WTC11 (cell line): Measurements from ENCODE around the gene CPT1A. TPM values are rescaled to one million over a fixed set of nuclear protein-coding genes. Genes with fewer than 3 reads are reported as not detected.

ENCODE experiments used
- ATAC-seq: fragments of 200-7000 bp; cut with Tn5 transposase; 2 replicates; pipeline ENCODE4 v1.10.0; 2021; ENCODE audit warnings: mild to moderate bottlenecking, moderate library complexity
- CTCF ChIA-PET: fragments of 300-600 bp; sonication (Branson Sonifier 250); formaldehyde crosslinking; loops from one replicate; lab custom pipeline; 2021; ENCODE audit warnings: antibody characterized with exemption; lab: Charles Lee
- POLR2A ChIA-PET: fragments of 350-600 bp; sonication (Branson Sonifier 250); formaldehyde crosslinking; loops from one replicate; lab custom pipeline; 2021; ENCODE audit warnings: antibody characterized with exemption; lab: Charles Lee
- DNase-seq: peaks from one replicate; pipeline ENCODE4 v3.0.0; 2021; ENCODE audit warnings: low spot score
- H3K27ac Mint-ChIP-seq: 2 replicates; pipeline ENCODE4 v1.8.0; 2021; ENCODE audit warnings: mixed read lengths
- H3K27me3 Mint-ChIP-seq: 2 replicates; pipeline ENCODE4 v1.8.0; 2021; ENCODE audit warnings: low read depth, mild to moderate bottlenecking, moderate library complexity, mixed read lengths
- H3K36me3 Mint-ChIP-seq: 2 replicates; pipeline ENCODE4 v1.8.0; 2021; ENCODE audit warnings: mixed read lengths
- H3K4me1 Mint-ChIP-seq: 2 replicates; pipeline ENCODE4 v1.8.0; 2022; ENCODE audit warnings: mixed read lengths
- H3K4me3 Mint-ChIP-seq: 2 replicates; pipeline ENCODE4 v1.8.0; 2021; ENCODE audit warnings: mild to moderate bottlenecking, moderate library complexity, mixed read lengths
- H3K9me3 Mint-ChIP-seq: 2 replicates; pipeline ENCODE4 v1.8.0; 2021; ENCODE audit warnings: mixed read lengths
- AFF4 ChIP-seq: sonication (generic); formaldehyde crosslinking; IDR thresholded peaks from 2 replicates; pipeline ENCODE4 v1.8.1; 2023; ENCODE audit warnings: mild to moderate bottlenecking, missing genetic modification reagents, borderline replicate concordance
- ATF3 ChIP-seq: sonication (generic); formaldehyde crosslinking; conservative IDR thresholded peaks from 2 replicates; pipeline ENCODE4 v1.8.1; 2022; ENCODE audit warnings: mild to moderate bottlenecking, missing genetic modification reagents
- CBFB ChIP-seq: sonication (generic); formaldehyde crosslinking; IDR thresholded peaks from 2 replicates; pipeline ENCODE4 v1.8.1; 2022; ENCODE audit warnings: mild to moderate bottlenecking, low read depth, missing genetic modification reagents
- CREM ChIP-seq: sonication (generic); formaldehyde crosslinking; IDR thresholded peaks from 2 replicates; pipeline ENCODE4 v1.8.1; 2022; ENCODE audit warnings: mild to moderate bottlenecking, missing genetic modification reagents, moderate library complexity
- CTCF ChIP-seq: fragments of 200-600 bp; IDR thresholded peaks from 2 replicates; pipeline ENCODE4 v1.8.0; 2022; ENCODE audit warnings: antibody characterized with exemption
- E2F4 ChIP-seq: sonication (generic); formaldehyde crosslinking; IDR thresholded peaks from 2 replicates; pipeline ENCODE4 v1.8.1; 2022; ENCODE audit warnings: low read depth, mild to moderate bottlenecking, moderate library complexity, missing genetic modification reagents, borderline replicate concordance
- ELF4 ChIP-seq: sonication (generic); formaldehyde crosslinking; IDR thresholded peaks from 2 replicates; pipeline ENCODE4 v1.8.1; 2022; ENCODE audit warnings: low read depth, mild to moderate bottlenecking, moderate library complexity, missing genetic modification reagents
- ESRRA ChIP-seq: sonication (generic); formaldehyde crosslinking; IDR thresholded peaks from 2 replicates; pipeline ENCODE4 v1.8.1; 2022; ENCODE audit warnings: mild to moderate bottlenecking, missing genetic modification reagents, borderline replicate concordance
- FOXJ3 ChIP-seq: sonication (generic); formaldehyde crosslinking; IDR thresholded peaks from 2 replicates; pipeline ENCODE4 v1.9.0; 2021; ENCODE audit warnings: missing genetic modification reagents, mild to moderate bottlenecking, borderline replicate concordance
- GRHL2 ChIP-seq: fragments of 250-450 bp; sonication (Bioruptor Pico); IDR thresholded peaks from 2 replicates; pipeline ENCODE4 v1.8.0; 2022; ENCODE audit warnings: mild to moderate bottlenecking, moderate library complexity; ENCODE audit not compliant: insufficient replicate concordance, severe bottlenecking
- HMGXB4 ChIP-seq: sonication (generic); formaldehyde crosslinking; IDR thresholded peaks from 2 replicates; pipeline ENCODE4 v1.8.1; 2023; ENCODE audit warnings: mild to moderate bottlenecking, moderate library complexity, missing genetic modification reagents
- JUN ChIP-seq: sonication (generic); formaldehyde crosslinking; IDR thresholded peaks from 2 replicates; pipeline ENCODE4 v1.8.0; 2023; ENCODE audit warnings: mild to moderate bottlenecking, missing genetic modification reagents
- MXD4 ChIP-seq: fragments of 250-450 bp; sonication (Bioruptor Pico); IDR thresholded peaks from 2 replicates; pipeline ENCODE4 v1.8.0; 2021; ENCODE audit warnings: mild to moderate bottlenecking, moderate library complexity, borderline replicate concordance
- NR2C2 ChIP-seq: sonication (generic); formaldehyde crosslinking; IDR thresholded peaks from 2 replicates; pipeline ENCODE4 v1.8.0; 2022; ENCODE audit warnings: mild to moderate bottlenecking, missing genetic modification reagents
- RORB ChIP-seq: fragments of 250-450 bp; sonication (Bioruptor Pico); IDR thresholded peaks from 2 replicates; pipeline ENCODE4 v1.9.0; 2021; ENCODE audit warnings: mild to moderate bottlenecking
- TEAD1 ChIP-seq: sonication (generic); formaldehyde crosslinking; IDR thresholded peaks from 2 replicates; pipeline ENCODE4 v1.8.0; 2022; ENCODE audit warnings: mild to moderate bottlenecking, missing genetic modification reagents
- ZNF232 ChIP-seq: sonication (generic); formaldehyde crosslinking; IDR thresholded peaks from 2 replicates; pipeline ENCODE4 v1.8.0; 2022; ENCODE audit warnings: mild to moderate bottlenecking, missing genetic modification reagents
- ZNF281 ChIP-seq: sonication (generic); formaldehyde crosslinking; IDR thresholded peaks from 2 replicates; pipeline ENCODE4 v1.8.0; 2023; ENCODE audit warnings: mild to moderate bottlenecking, missing genetic modification reagents
- ZNF423 ChIP-seq: fragments of 250-450 bp; sonication (Bioruptor Pico); IDR thresholded peaks from 2 replicates; pipeline ENCODE4 v2.1.2; 2022; ENCODE audit warnings: mild to moderate bottlenecking, moderate library complexity
- total RNA-seq: library from RNA; stranded (reverse); gene quantifications from 3 replicates; pipeline ENCODE4 v1.2.3, GENCODE V29; 2021
- TF ChIP-seq, protein P1 (sequence below): fragments of 250-450 bp; sonication (Bioruptor Pico); IDR thresholded peaks from 2 replicates; pipeline ENCODE4 v1.9.0; 2021; ENCODE audit warnings: mild to moderate bottlenecking
- TF ChIP-seq, protein P2 (sequence below): sonication (generic); formaldehyde crosslinking; IDR thresholded peaks from 2 replicates; pipeline ENCODE4 v1.8.1; 2022; ENCODE audit warnings: low read depth, missing genetic modification reagents, borderline replicate concordance

Gene CPT1A
- total RNA-seq, 1 experiment from 2014 or later, result 28.1 TPM

DNA sequence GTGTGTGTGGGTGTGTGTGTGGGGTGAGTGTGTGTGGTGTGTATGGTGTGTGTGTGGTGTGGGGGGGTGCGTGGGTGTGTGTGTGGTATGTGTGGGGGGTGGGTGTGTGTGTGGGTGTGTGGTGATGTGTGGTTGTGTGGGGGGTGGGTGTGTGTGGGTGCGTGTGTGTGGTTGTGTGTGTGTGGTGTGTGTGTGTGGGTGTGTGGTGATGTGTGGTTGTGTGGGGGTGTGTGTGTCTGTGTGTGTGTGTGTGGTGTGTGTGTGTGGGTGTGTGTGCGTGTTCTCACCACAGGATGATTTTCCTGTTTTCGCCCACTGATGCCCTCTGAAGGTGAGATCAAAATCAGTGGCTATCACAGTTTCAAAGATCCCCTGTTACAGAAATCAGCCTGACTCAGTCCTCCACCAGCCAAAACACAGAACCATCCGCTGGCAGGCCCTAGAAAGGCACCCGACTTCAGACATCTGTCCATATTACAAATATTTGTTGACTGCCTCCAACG is 24.7 kb downstream of the CPT1A start:
- POLR2A ChIA-PET, result no interaction called here
- CTCF ChIA-PET, result interaction anchor here (0.7 to 3.9 kb wide), 2 partner anchors 19 to 33 kb away, joined by 3 to 23 read pairs; no protein-coding TSS in a partner anchor
- no peak overlapping the region for H3K4me3 Mint-ChIP-seq
- TF ChIP-seq E2F4 (CRISPR knock-in tag), result no peak
- TF ChIP-seq ESRRA (CRISPR knock-in tag), result no peak
- no peak for TF ChIP-seq ELF4 (CRISPR knock-in tag)
- no peak for TF ChIP-seq CREM
- no peak for TF ChIP-seq AFF4 (CRISPR knock-in tag)
- no peak for TF ChIP-seq HMGXB4 (CRISPR knock-in tag)
- no peak for TF ChIP-seq GRHL2
- no peak for TF ChIP-seq ZNF281
- TF ChIP-seq FOXJ3 (CRISPR knock-in tag), result no peak
- TF ChIP-seq, protein P1, sequence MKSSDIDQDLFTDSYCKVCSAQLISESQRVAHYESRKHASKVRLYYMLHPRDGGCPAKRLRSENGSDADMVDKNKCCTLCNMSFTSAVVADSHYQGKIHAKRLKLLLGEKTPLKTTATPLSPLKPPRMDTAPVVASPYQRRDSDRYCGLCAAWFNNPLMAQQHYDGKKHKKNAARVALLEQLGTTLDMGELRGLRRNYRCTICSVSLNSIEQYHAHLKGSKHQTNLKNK (CRISPR knock-in tag), result no peak
- no peak for TF ChIP-seq CBFB
- TF ChIP-seq MXD4 (CRISPR knock-in tag), result no peak
- peaks cover 7% of the 10 kb centered on the region; the same call in 1 of the 2 replicates for H3K36me3 Mint-ChIP-seq
- H3K4me1 Mint-ChIP-seq, result peaks cover 3% of the 10 kb centered on the region; the same call in 1 of the 2 replicates
- DNase-seq, result no peak
- ATAC-seq, result no peak
- H3K9me3 Mint-ChIP-seq, result no peaks in the 10 kb centered on the region
- peak overlapping the region; percentile 39; the same call in 1 of the 2 replicates for H3K27ac Mint-ChIP-seq
- no peaks in the 10 kb centered on the region for H3K27me3 Mint-ChIP-seq

DNA sequence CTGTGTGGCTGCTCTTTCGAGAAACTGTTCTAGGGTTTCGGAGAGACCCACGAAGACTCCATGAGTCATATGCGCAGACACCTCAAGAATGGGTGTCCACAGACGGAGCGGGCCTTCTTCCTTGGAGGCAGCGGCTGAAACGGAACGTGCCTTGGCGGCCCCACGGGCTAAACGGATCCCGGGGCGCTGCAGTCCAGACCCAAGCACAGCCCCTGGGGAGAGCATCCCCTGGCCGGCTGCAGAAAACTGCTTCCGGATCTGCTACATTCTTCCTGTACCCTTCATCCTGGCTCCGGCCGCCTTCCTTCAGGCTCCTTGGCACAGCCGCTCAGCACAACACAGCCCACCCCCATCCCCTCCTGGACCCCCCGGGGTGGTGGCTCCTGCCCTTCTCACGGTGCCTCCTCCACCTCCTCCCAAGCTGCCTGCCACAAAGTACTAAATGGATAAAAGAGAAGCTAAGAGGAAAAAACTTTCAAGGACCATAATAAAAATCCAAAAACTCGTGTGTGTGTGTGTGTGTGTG is 25.4 kb downstream of the CPT1A start:
- Mint-ChIP-seq H3K4me3 (no peak overlapping the region), H3K27ac (no peak overlapping the region), H3K4me1 (peaks cover 3% of the 10 kb centered on the region; the same call in 1 of the 2 replicates), H3K27me3 (no peaks in the 10 kb centered on the region), H3K36me3 (peaks cover 7% of the 10 kb centered on the region; the same call in 1 of the 2 replicates), H3K9me3 (no peaks in the 10 kb centered on the region)
- ChIA-PET CTCF (no interaction called here), POLR2A (no interaction called here)
- ATAC-seq (no peak), DNase-seq (no peak)
- no peak for TF ChIP-seq TEAD1 (CRISPR knock-in tag)
- TF ChIP-seq JUN (CRISPR knock-in tag), result no peak
- TF ChIP-seq, protein P2, sequence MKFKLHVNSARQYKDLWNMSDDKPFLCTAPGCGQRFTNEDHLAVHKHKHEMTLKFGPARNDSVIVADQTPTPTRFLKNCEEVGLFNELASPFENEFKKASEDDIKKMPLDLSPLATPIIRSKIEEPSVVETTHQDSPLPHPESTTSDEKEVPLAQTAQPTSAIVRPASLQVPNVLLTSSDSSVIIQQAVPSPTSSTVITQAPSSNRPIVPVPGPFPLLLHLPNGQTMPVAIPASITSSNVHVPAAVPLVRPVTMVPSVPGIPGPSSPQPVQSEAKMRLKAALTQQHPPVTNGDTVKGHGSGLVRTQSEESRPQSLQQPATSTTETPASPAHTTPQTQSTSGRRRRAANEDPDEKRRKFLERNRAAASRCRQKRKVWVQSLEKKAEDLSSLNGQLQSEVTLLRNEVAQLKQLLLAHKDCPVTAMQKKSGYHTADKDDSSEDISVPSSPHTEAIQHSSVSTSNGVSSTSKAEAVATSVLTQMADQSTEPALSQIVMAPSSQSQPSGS, result no peak
- TF ChIP-seq ATF3 (CRISPR knock-in tag), result no peak
- TF ChIP-seq ZNF423 (CRISPR knock-in tag), result no peak
- no peak for TF ChIP-seq NR2C2 (CRISPR knock-in tag)
- no peak for TF ChIP-seq CTCF
- TF ChIP-seq ESRRA (CRISPR knock-in tag), result no peak
- TF ChIP-seq ZNF232 (CRISPR knock-in tag), result no peak
- TF ChIP-seq RORB (CRISPR knock-in tag), result no peak
